HEK293 (cell line): ENCODE results near the gene DNAJC6.

Source experiments
- HOXA7 ChIP-seq: sonication (generic); formaldehyde crosslinking; IDR thresholded peaks from 2 replicates; pipeline ENCODE4 v1.8.1; 2022; ENCODE audit warnings: missing genetic modification reagents, borderline replicate concordance
- YY1 ChIP-seq: fragments of 450-650 bp; formaldehyde crosslinking; IDR thresholded peaks from 2 replicates; pipeline ENCODE4 v1.5.1; 2018; ENCODE audit warnings: missing biosample characterization, missing genetic modification characterization
- ZBTB7A ChIP-seq: fragments of 450-650 bp; formaldehyde crosslinking; IDR thresholded peaks from 2 replicates; pipeline ENCODE4 v1.5.1; 2016; ENCODE audit warnings: low read depth, missing biosample characterization, missing genetic modification characterization

DNA sequence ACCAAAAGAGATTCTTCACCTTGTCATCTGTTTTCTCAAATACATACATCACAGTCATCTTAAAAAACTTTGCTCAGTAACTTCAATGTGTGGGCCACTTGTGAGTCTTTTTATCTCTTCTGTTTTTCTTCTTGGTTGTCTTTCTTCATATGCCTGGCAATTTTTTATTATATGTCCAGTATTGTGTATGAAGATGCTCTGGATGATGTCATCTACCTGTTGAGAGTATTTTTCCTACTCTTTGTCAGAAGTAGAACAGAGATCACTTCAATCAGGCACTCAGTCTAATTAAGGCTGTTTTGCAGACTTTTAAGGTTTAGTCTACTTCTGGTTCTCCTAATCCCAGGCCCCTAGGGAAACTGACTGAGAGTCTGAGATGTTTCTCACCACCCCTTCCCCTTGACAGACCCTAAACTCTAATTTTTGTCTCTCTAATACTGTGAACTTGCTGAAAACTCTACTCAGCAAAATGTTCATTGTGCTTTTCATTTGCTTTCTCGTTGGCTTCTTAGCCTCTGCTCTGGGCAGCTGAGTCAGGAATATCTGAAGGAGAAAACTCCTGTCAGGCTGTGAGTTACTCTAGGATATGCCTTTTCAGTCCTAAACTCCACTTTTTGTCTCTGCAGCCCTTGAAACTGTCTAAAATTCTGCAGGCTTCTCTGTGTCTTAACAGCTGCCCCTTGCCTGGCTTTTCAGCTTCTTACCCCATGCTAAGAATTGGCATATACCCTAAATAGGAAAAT lies 33.0 kb upstream of the DNAJC6 start:
- no peak for TF ChIP-seq ZBTB7A (tag by site-specific recombination)
- TF ChIP-seq HOXA7 (CRISPR knock-in tag): no peak
- no peak for TF ChIP-seq YY1
